Esophagus squamous epithelium (tissue), 4 donors: ENCODE measurements around the gene CREB3L2.

Experiments used
- CTCF ChIP-seq, 6 experiments: fragments of 450-650 bp in 4 of 6; fragments of 200-600 bp in 2 of 6; sonication (generic) in 2 of 6; IDR thresholded peaks; one replicate each; pipeline ENCODE4 v1.5.1; 2016 to 2019; ENCODE audit warnings: antibody characterized with exemption in 6 of 6, mild to moderate bottlenecking in 4 of 6, moderate library complexity in 4 of 6
- POLR2A ChIP-seq, 4 donors: fragments of 450-650 bp; IDR thresholded peaks; one replicate each; pipeline ENCODE4 v1.6.1; 2017; ENCODE audit warnings: antibody characterized with exemption in 4 of 4, mild to moderate bottlenecking in 4 of 4, moderate library complexity in 3 of 4

GRCh38 chr7:137987018-137987349 is 14.9 kb downstream of the CREB3L2 start:
- no peak for TF ChIP-seq CTCF (IDR thresholded peaks at IDR 0.05)
- no peak for TF ChIP-seq POLR2A (IDR thresholded peaks at IDR 0.05)
